KBM-7 (cell line): ENCODE results near the gene ADGRG4.
"Not testable (repeated sequence)": the region's sequence is repeated elsewhere in the genome, so short reads cannot be mapped to it uniquely, and the experiment has no call there.

Experiments used
- DNase-seq: peaks from one replicate; pipeline ENCODE4 v3.0.0-alpha.2; 2015
- in situ Hi-C: fragments of 300-500 bp; cut with MboI; formaldehyde crosslinking; loops from 2 replicates; pipeline ENCODE4 v1.14.3; 2020; ENCODE audit warnings: low sequenced_read_pairs, low pct_unique_long_range_greater_than_20kb, mixed read lengths

The ADGRG4 gene

GRCh38 chrX:136300721-136301120, at the start of gene ADGRG4:
Gene ADGRG4 (plus strand): TSS chrX:136300963. CDS start chrX:136308778, 7,815 bp downstream.
- in situ Hi-C loops, DNase-seq: not testable (repeated sequence)

GRCh38 chrX:136251041-136251991, 49.4 kb upstream of the ADGRG4 start, which contains the start of gene MAP7D3:
Gene MAP7D3 (minus strand): TSS chrX:136251400. CDS start chrX:136251358, 42 bp downstream.
- in situ Hi-C loops, result no loop called here
- peak; percentile 65 for DNase-seq

GRCh38 chrX:136255541-136255940, 45.2 kb upstream of the ADGRG4 start:
- in situ Hi-C loops, result no loop called here
- DNase-seq, result no peak

- in situ Hi-C loops, result no loop called here
Measured at GRCh38 chrX:136256026-136256425, 44.7 kb upstream of the ADGRG4 start.

GRCh38 chrX:136258951-136259350, 41.8 kb upstream of the ADGRG4 start:
- no peak for DNase-seq
- in situ Hi-C loops, result no loop called here

More at GRCh38 chrX:136256026-136256425, 44.7 kb upstream of the ADGRG4 start:
- no peak for DNase-seq

GRCh38 chrX:136259543-136259942, 41.2 kb upstream of the ADGRG4 start:
- DNase-seq, result no peak
- in situ Hi-C loops, result no loop called here

GRCh38 chrX:136260776-136261175, 40.0 kb upstream of the ADGRG4 start:
- no peak for DNase-seq
- in situ Hi-C loops, result no loop called here

GRCh38 chrX:136261321-136261720, 39.4 kb upstream of the ADGRG4 start:
- no peak for DNase-seq
- in situ Hi-C loops, result no loop called here

GRCh38 chrX:136262243-136262642, 38.5 kb upstream of the ADGRG4 start:
- no peak for DNase-seq
- in situ Hi-C loops, result no loop called here

- in situ Hi-C loops, result no loop called here
- DNase-seq, result no peak
Measured at GRCh38 chrX:136262812-136263315, 37.9 kb upstream of the ADGRG4 start.

- in situ Hi-C loops, result no loop called here
- no peak for DNase-seq
Measured at GRCh38 chrX:136266828-136267227, 33.9 kb upstream of the ADGRG4 start.

- peak; percentile 60 for DNase-seq
- in situ Hi-C loops, result no loop called here
Measured at GRCh38 chrX:136268051-136269048, 32.4 kb upstream of the ADGRG4 start.

- DNase-seq, result no peak
- in situ Hi-C loops, result no loop called here
Measured at GRCh38 chrX:136269921-136270320, 30.8 kb upstream of the ADGRG4 start.

GRCh38 chrX:136271300-136271699, 29.5 kb upstream of the ADGRG4 start:
- DNase-seq, result peak; percentile 93
- in situ Hi-C loops, result no loop called here

GRCh38 chrX:136272325-136272724, 28.4 kb upstream of the ADGRG4 start:
- peak; percentile 41 for DNase-seq
- in situ Hi-C loops, result no loop called here

- in situ Hi-C loops, result no loop called here
- DNase-seq, result no peak
Measured at GRCh38 chrX:136273986-136274385, 26.8 kb upstream of the ADGRG4 start.

- in situ Hi-C loops, result no loop called here
- no peak for DNase-seq
Measured at GRCh38 chrX:136275553-136275952, 25.2 kb upstream of the ADGRG4 start.

- in situ Hi-C loops, DNase-seq: not testable (repeated sequence)
Measured at GRCh38 chrX:136286375-136286774, 14.4 kb upstream of the ADGRG4 start.

- in situ Hi-C loops, result no loop called here
- no peak for DNase-seq
Measured at GRCh38 chrX:136291824-136292223, 8.9 kb upstream of the ADGRG4 start.
